ENCODE results near the gene TEAD4.
A peak's percentile ranks its signal among the peaks of the same experiment; 100 is the strongest.

The TEAD4 gene

DNA sequence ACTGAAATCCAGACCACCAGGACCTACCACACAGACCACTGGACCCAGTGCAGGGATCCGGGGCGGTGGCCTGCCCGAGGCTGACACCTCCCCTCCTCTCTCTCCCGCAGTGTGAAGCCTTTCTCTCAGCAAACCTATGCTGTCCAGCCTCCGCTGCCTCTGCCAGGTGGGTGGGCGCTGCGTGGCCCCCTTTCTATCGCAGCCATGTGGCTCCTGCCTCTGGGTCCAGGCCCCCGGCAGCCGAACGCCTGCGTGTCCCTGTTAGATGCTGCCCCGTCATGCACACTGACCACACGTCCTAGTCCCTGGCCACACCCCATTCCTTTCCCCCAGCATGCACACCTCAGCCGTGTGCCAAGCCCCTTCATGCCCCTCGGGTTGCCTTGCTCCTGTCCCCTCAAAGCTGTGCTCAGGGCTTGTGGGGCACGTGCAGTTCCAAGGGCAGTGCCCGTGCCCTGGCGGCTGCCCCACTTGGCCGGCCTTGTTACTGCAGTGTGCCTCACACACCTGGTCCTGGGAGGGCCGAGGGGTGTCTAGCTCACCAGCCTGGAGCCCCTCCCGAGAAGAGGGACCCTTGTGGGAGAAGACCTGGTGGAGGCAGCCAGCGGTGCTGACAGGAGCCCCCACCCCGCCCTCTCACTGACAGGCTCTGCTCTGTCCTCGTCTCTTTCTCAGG lies 59.9 kb downstream of the TEAD4 start:
- no peak for DNase-seq
- H3K36me3 Mint-ChIP-seq (ENCODE audit: low read depth), result no peaks in the 10 kb centered on the region
- H3K27ac Mint-ChIP-seq, result no peak overlapping the region
- H3K9me3 Mint-ChIP-seq, result no peaks in the 10 kb centered on the region
- H3K4me3 Mint-ChIP-seq, result no peak overlapping the region
- no peaks in the 10 kb centered on the region for H3K4me1 Mint-ChIP-seq (ENCODE audit: low read depth)
- H3K27me3 Mint-ChIP-seq, result no peaks in the 10 kb centered on the region

DNA sequence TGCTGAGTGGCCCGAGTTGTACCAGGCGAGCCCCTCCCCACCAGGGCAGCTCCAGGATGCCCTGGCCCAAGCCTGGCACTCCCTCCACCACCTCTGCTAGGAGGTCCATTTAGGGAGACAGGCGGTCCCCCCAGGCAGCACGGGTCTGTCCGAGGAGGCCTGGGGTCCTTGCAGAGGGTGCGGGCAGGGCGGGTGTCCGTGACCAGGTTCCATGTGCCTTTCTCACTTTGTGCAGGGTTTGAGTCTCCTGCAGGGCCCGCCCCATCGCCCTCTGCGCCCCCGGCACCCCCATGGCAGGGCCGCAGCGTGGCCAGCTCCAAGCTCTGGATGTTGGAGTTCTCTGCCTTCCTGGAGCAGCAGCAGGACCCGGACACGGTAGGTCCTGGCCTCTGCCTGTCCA lies 61.2 kb downstream of the TEAD4 start:
- H3K36me3 Mint-ChIP-seq (ENCODE audit: low read depth), result no peaks in the 10 kb centered on the region
- H3K27ac Mint-ChIP-seq, result no peak overlapping the region
- no peaks in the 10 kb centered on the region for H3K9me3 Mint-ChIP-seq
- H3K4me3 Mint-ChIP-seq, result no peak overlapping the region
- no peaks in the 10 kb centered on the region for H3K27me3 Mint-ChIP-seq
- H3K4me1 Mint-ChIP-seq (ENCODE audit: low read depth), result no peaks in the 10 kb centered on the region
- no peak for DNase-seq

DNA sequence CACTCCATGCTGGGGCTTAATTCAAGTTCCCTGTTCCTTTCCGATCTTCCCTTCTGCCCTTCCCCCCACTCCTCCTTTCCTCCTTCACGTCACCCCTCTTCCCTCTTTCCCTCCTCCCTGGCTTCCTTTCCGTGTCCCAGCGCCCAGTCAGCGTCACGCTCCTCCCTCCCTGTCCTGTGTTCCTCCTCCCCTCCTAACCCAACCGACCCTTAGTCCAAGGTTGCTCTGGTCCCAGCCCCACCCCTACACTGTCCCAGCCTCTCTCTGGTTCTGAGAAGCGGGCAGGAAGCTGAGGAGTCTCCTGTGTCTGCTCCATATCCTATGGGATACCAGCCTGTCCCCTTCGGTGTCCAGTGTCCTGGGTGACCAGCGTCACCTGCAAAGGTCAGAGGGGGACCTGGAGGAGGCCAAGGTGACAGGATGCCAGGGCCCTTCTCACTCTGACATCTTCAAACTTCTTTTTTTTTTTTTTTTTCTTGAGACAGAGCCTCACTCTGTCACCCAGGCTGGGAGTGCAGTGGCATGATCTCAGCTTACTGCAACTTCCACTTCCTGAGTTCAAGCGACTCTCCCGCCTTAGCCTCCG lies 61.7 kb downstream of the TEAD4 start:
- no peak for DNase-seq
- Mint-ChIP-seq H3K4me3 (no peak overlapping the region), H3K27ac (no peak overlapping the region), H3K4me1 (ENCODE audit: low read depth) (no peaks in the 10 kb centered on the region), H3K36me3 (ENCODE audit: low read depth) (no peaks in the 10 kb centered on the region), H3K9me3 (no peaks in the 10 kb centered on the region), H3K27me3 (no peaks in the 10 kb centered on the region)

DNA sequence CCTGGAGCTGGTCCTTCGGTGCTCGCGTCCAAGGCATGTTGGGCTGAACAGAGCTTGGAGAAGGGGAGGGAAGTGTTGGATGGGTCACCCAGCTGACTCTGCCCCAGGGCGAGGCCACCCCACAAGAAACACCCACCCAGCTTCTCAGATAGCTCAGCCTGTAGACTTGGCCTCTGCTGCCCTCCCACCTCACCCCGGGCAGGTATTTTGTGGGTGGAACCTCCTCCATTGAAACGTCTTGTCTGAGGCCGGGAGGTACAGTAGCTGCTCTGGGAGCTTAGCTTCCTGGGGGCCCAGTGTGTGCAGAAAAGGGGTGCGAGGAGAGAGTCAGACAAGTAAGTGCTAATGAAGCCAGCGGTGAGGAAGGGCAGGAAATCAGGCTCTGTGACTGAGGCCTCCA lies 63.2 kb downstream of the TEAD4 start:
- H3K27ac Mint-ChIP-seq, result no peak overlapping the region
- DNase-seq, result no peak
- H3K27me3 Mint-ChIP-seq, result no peaks in the 10 kb centered on the region
- no peak overlapping the region for H3K4me3 Mint-ChIP-seq
- H3K4me1 Mint-ChIP-seq (ENCODE audit: low read depth), result no peaks in the 10 kb centered on the region
- H3K9me3 Mint-ChIP-seq, result no peaks in the 10 kb centered on the region
- no peaks in the 10 kb centered on the region for H3K36me3 Mint-ChIP-seq (ENCODE audit: low read depth)

DNA sequence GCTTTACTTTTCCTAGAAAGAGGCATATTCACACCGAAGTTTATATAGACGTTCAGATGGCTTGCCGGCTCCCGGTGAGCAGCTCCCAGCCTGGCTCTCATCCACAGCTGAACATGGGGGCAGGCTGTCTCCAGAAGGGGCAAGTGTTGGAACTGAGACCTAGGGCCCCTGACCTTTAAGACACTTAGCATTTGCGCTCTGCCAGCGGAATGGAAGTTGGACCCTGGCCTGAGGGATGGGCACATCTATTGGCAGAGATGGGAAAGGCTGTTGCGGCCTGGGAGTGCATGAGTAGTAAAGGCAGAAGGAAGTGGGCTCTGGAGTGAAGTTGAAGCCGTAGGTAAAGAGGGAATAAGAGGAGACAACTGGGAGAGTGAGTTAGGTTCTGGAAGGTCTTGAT lies 63.8 kb downstream of the TEAD4 start:
- H3K4me3 Mint-ChIP-seq, result no peak overlapping the region
- no peaks in the 10 kb centered on the region for H3K27me3 Mint-ChIP-seq
- no peaks in the 10 kb centered on the region for H3K4me1 Mint-ChIP-seq (ENCODE audit: low read depth)
- no peaks in the 10 kb centered on the region for H3K9me3 Mint-ChIP-seq
- no peak for DNase-seq
- no peaks in the 10 kb centered on the region for H3K36me3 Mint-ChIP-seq (ENCODE audit: low read depth)
- H3K27ac Mint-ChIP-seq, result no peak overlapping the region

DNA sequence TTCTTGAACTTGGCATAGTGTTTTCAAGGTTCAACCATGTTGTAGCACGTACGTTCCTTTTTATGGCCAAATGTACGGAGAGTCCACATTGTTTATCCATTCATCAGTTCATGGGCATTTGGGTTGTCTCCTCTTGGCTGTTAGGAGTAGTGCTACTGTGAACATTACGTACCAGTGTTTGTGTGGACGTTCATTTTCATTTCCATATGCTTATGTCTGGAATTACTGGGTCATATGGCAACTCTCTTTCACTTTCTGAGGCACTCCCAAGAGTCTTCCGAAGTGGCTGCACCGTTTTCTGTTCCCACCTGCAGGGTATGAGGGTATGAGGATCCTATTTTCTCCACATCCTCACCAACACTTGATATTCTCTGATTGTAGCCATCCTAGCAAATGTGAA lies 68.9 kb downstream of the TEAD4 start:
- Mint-ChIP-seq H3K9me3 (no peaks in the 10 kb centered on the region), H3K4me3 (no peak overlapping the region), H3K36me3 (ENCODE audit: low read depth) (no peaks in the 10 kb centered on the region), H3K27me3 (peaks cover 6% of the 10 kb centered on the region), H3K27ac (no peak overlapping the region), H3K4me1 (ENCODE audit: low read depth) (no peaks in the 10 kb centered on the region)
- no peak for DNase-seq

DNA sequence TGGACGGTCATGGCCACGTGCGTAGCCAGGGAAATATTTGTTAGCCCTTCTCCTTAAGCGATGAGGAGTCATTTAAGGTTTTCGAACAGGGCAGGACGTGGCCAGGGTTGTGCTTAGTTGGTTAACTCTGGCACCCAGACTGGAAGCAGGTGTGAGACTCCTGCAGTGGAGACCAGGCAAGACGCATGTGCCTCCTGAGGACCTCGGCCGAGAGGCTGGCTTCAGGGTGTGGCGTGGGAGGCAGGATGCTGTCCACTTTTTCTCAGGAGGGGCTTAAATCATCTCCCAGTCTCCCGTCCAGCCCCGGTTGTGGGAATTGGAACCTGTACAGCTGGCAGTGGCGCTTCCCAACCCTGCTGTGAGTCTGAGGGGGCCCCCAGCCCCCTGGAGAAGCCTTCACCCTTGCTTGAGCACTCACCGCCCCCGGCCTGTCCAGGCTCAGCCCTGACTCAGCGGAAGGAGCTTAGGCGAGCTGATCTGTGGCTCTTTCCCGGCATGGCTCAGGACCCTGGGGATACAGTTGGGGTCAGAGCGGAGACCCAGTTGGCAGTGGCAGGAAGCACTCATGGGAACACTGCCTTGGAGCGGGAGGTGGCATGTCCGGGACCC lies 71.7 kb downstream of the TEAD4 start:
- H3K9me3 Mint-ChIP-seq, result no peaks in the 10 kb centered on the region
- H3K36me3 Mint-ChIP-seq (ENCODE audit: low read depth), result no peaks in the 10 kb centered on the region
- no peak for DNase-seq
- peaks cover 15% of the 10 kb centered on the region for H3K27me3 Mint-ChIP-seq
- no peak overlapping the region for H3K4me3 Mint-ChIP-seq
- no peak overlapping the region for H3K27ac Mint-ChIP-seq
- H3K4me1 Mint-ChIP-seq (ENCODE audit: low read depth), result no peaks in the 10 kb centered on the region

DNA sequence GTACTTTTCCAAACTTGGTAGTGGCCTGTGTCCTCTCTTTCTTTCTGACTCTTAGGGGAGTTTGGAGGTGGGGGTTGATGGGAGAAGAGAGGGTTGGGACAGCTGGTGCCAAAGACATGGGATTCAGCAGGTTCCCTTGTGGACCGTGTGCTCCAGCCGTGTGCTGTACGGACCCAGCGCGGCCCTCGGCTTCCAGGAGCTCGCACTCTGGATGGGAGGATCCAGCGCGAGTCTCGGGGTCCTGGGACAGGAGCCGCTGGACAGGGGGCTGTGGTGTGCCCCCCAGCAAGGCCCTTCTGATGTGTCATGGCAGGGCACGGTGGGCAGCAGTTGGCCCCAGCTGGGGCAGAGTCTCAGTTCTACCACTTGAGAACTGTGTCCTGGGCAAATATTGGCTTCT lies 73.0 kb downstream of the TEAD4 start:
- H3K27ac Mint-ChIP-seq, result no peak overlapping the region
- DNase-seq, result no peak
- H3K4me3 Mint-ChIP-seq, result no peak overlapping the region
- no peaks in the 10 kb centered on the region for H3K36me3 Mint-ChIP-seq (ENCODE audit: low read depth)
- peaks cover 15% of the 10 kb centered on the region for H3K27me3 Mint-ChIP-seq
- H3K9me3 Mint-ChIP-seq, result no peaks in the 10 kb centered on the region
- H3K4me1 Mint-ChIP-seq (ENCODE audit: low read depth), result no peaks in the 10 kb centered on the region

DNA sequence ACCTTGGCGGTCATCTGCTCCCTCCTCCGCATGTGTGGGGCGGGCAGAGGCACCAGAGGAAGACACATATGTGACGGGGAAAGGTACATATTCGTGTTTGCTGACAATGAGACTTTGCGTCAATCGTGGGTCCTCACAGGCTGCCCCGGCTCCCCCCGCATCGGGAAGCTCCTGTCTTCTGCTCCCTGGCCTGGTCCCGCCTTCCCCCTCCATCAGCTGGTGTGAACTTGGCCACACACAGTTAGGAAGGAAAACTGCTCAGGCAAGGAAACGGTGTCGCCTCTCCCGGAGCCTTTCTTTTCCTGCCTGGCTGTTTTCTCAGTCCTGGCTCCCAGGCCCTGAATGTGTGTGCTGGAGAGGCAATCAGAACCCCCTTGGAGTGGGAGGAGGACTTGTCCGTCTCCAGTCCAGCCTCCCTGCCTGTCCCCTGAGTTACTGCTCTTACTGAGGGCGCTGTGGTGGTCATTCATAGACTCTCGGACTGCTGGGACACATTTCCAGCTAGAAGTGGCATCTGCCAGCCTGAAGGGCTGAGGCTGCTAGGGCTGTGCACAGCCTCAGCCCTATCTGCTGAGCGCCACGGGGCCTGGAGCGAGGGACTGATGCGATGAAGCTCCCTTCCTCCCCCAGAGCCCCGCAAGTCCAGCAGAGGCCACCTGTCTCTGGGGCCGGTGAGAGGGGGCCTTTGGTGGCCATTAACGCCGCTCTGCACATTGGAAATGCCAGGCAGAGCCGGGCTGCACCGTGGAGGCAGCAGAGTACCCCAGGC lies 73.8 kb downstream of the TEAD4 start:
- no peaks in the 10 kb centered on the region for H3K4me1 Mint-ChIP-seq (ENCODE audit: low read depth)
- H3K27me3 Mint-ChIP-seq, result peaks cover 15% of the 10 kb centered on the region
- H3K27ac Mint-ChIP-seq, result no peak overlapping the region
- H3K36me3 Mint-ChIP-seq (ENCODE audit: low read depth), result no peaks in the 10 kb centered on the region
- H3K4me3 Mint-ChIP-seq, result no peak overlapping the region
- H3K9me3 Mint-ChIP-seq, result no peaks in the 10 kb centered on the region
- DNase-seq, result no peak

DNA sequence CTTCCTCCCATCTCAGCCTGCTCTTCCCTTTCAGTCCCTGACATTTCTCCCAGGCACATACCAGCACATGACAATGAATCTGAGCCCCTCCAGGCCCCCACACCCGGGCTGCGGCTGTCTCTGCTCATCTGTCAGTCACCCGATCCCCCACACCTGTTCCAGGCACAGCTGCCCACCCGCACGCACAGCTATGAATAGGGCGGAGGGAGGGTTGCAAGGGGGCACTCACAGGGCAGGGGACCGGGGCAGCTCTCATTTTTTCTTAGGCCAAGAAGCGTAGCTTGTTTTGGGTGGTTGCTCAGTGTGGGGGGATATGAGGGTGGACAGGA lies 74.3 kb downstream of the TEAD4 start:
- Mint-ChIP-seq H3K36me3 (ENCODE audit: low read depth) (no peaks in the 10 kb centered on the region), H3K27ac (no peak overlapping the region), H3K4me3 (no peak overlapping the region), H3K9me3 (no peaks in the 10 kb centered on the region), H3K4me1 (ENCODE audit: low read depth) (no peaks in the 10 kb centered on the region), H3K27me3 (peaks cover 15% of the 10 kb centered on the region)
- DNase-seq, result no peak

DNA sequence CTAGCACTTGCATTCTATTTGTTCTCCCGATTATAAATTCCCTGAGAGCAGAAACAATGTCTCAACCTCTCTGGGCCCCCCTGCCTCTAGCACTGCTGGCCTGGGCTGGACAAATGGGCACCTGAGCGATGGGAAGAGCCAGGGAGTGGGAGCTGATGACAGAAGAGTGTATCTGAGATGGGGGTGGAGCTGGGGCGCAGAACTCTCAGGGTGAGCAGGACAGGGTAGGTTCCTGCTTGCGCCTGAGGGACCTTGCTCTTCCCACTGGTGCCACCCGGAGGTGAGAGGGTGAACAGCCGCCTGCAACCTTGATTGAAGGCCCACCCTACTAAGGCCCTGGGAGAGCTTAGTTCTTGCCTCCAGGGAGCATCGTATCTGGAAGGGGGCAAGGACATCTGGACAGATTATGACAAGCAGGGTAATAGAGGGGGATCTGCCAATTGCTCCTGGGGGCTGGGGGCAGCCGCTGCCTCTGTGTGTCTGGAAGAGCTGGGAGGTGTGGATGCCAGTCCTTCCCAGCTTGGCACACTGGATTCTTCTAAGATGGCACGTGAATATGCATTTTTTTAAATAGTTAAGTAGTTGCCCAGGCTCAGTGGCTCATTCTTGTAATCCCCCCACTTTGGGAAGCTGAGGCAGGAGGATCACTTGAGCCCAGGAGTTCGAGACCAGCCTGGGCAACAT lies 75.0 kb downstream of the TEAD4 start:
- Mint-ChIP-seq H3K4me3 (no peak overlapping the region), H3K36me3 (ENCODE audit: low read depth) (no peaks in the 10 kb centered on the region), H3K27ac (no peak overlapping the region), H3K4me1 (ENCODE audit: low read depth) (no peaks in the 10 kb centered on the region), H3K27me3 (peaks cover 15% of the 10 kb centered on the region), H3K9me3 (no peaks in the 10 kb centered on the region)
- peak; percentile 55 for DNase-seq

DNA sequence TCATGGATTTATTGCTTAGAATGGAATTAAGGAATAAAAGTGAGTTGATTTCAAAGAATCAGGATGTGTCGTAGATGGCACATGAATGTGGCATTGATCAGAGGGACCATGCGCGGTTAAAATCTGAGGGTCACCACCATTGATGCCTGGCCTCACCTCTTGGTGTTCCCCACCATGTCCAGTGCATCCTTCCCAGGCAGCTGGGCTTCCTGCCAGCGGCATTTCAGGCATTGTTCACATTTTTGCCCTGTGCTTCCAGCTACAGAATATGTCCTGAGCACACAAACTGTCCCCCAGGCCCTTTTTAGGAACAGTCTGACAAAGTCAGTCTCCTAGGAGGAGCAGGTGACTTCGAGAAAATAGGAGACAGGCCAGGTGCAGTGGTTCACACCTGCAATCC lies 76.0 kb downstream of the TEAD4 start:
- H3K27me3 Mint-ChIP-seq, result peaks cover 15% of the 10 kb centered on the region
- H3K27ac Mint-ChIP-seq, result no peak overlapping the region
- no peak overlapping the region for H3K4me3 Mint-ChIP-seq
- H3K4me1 Mint-ChIP-seq (ENCODE audit: low read depth), result no peaks in the 10 kb centered on the region
- DNase-seq, result no peak
- no peaks in the 10 kb centered on the region for H3K36me3 Mint-ChIP-seq (ENCODE audit: low read depth)
- no peaks in the 10 kb centered on the region for H3K9me3 Mint-ChIP-seq

DNA sequence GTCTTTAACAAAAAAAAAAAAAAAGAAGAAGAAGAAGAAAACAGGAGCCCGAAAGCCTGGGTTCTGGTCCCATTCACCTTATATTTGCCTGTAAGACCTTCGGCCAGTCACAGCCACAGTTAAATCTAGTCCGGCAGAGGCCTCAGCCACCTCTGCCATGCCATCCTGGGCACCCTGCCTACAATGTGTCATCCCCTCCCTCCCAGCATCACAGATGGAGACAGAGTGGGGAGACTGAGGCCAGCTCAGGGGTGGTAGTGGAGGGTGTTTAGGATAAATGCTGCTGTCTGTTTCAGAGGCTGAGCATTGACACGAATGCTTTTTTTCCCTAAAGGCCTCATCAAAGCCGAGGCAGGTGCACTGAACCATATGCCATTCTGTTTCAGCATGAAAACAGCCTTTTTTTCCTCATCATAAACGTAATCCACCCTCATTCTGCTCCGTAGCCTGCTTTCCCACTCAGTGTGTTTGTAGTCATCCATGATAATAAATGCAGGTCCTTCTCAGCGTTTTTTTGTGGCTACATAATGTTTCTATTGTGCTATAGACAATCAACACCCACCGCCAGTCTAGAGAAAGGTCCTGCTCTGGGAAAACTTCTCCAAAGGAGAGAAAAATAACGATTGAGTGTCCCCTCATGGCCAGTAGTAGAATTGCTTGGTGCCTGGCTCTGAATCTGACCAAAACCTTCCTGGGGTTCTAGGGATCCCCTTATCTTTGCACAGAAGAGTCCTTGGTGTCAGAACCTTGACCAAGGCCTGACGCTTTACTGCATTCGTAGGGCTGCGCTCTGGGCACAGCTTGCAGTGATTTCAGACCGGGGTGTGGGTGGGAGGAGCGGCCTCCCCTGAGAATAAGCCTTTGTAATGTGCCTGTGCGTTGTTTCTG lies 76.9 kb downstream of the TEAD4 start:
- Mint-ChIP-seq H3K4me3 (no peak overlapping the region), H3K27ac (no peak overlapping the region), H3K27me3 (peaks cover 9% of the 10 kb centered on the region), H3K9me3 (no peaks in the 10 kb centered on the region), H3K36me3 (ENCODE audit: low read depth) (no peaks in the 10 kb centered on the region), H3K4me1 (ENCODE audit: low read depth) (no peaks in the 10 kb centered on the region)
- DNase-seq, result no peak

Data from activated T-cell treated with anti-CD3 and anti-CD28 coated beads, Interleukin-2, amount 50 U/mL, for 24 hours (primary cell).